NCI-H2081 (cell line): ENCODE results near the gene EVI2B.
"Not testable (repeated sequence)": the region's sequence is repeated elsewhere in the genome, so short reads cannot be mapped to it uniquely, and the experiment has no call there.

Experiments used
- DNase-seq, 2 experiments: peaks; one replicate each; lab custom pipeline; 2025; lab: John Stamatoyannopoulos, UW

Gene EVI2B

DNA sequence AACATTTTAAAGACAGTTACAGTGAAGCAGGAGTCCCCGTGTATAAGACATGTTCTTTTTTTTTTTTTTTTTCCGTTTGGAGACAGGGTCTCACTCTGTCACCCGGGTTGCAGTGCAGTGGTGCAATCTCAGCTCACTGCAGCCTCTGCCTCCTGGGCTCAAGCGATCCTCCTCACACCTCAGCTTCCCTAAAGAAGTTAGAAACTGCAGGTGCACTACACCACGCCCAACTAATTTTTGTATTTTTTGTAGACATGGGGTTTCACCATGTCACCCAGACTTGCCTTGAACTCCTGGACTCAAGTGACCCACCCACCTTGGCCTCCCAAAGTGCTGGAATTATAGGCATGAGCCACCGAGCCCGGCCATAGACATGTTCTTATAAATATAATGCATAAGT, 3.0 kb downstream of the EVI2B start:
- DNase-seq, result no peak

DNA sequence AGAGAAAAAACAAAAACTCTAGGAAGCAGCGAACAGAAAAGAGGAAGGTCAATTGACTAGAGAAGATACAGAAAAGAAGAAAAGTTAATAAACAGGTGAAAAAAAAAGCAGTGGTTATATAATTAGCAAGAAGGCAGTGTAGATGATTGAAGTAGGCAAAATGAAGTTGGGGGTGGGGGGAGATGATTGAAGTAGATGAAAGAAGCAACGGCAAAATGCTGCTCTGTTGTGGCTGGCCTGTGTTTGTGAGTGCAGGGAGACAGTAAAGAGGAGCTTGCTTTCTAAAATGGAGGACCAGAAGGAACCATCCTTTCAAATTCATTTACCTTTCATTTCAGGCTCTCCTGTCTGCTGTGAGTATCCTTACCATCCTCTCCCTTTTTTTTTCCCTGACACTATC, 3.6 kb downstream of the EVI2B start:
- DNase-seq, result no peak

DNA sequence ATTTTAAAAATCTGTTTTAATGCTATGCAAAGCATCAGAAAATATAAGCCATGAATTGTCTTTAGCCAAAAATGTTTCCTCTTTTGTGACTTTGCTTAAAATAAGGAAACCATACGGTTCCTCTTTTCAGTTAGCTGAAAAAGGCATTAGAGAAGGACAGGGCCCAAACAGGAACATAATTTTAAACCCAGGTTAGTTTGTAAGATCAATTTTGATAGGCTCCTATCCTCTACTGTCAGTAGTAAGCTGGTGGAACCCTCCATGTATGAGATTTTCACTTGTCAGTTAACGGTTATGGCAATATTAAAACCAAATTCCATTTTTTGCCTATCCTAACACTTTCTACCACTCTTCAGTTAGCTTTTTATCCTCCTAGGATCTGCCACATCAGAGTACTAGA, 4.3 kb downstream of the EVI2B start:
- no peak for DNase-seq

DNA sequence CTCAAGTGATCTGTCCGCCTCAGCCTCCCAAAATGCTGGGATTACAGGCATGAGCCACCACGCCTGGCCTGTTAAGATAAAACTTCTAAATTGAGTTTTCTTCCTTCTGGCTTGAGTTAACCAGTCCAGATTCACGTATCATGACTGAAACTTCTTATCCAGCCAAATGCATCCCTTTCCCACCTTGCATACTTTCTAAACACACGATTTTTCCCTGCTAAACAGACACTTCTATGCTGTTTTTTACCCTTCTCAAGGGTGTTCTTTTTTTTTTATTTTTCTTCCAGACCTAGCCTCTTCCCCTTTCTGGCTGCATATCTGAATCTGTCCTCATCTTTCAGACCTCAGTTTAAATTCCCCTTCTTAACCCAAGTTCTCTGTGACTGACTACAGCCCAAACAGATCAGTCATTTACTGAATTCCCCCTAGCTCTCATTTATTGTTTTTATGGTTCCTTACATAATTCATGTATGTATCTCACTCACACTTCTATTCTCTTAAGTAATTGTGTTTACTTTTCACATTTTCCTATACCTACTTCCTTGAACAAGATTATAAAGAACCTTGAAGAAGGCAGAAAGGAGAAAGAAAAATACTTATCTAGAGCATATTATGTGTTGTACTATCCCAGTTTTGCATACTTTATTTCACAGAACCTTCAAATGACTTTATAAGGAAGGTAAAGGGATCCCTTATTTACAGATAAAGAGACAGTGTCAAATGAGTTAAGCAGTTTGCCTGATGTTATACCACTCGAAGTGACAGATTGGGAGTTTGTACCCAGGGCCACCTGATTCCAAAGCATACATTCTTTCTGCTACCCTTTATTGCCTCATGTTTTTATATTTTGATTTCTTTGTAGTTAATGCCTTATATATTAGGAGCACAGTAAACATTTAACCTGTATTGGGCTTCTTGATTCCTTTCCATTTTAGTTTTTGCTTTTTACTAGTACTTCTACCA, 5.2 kb downstream of the EVI2B start:
- DNase-seq, result no peak

DNA sequence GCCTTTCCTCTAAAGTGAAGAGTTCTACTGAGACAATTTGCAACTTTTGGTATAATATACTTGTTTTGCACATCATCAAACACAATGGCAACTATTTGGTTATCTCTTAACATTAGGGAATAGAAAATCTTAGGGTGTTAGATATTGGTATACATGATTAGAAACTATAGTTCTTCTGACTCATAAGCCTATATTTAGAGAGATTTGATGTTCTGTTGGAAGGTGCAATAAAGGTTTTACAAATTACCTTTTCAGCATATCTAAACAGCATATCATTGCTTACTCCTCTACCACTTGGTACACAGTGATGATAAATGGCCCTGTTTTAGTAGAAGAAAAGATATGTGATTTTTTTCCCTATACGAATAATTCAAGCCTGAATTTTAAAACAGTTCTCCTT, 6.2 kb downstream of the EVI2B start:
- DNase-seq, result no peak

DNA sequence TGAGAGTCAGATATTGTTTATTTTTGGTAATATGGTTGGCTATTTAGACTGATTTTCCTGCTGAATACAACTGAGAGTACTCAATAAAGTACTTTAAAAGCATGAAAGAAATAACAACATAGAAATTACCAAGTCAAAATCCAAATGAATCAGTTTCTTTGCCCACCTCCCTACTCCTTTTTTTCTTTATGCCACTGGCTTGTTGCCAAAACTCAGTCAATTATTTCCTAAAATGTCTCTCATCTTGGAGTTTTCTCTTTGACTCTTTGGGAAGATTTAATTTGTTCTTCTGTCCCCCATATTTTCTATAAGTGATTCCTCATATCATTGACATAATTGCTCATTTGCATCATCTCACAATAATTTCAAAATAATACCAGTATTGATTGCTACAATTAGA, 14.2 kb downstream of the EVI2B start:
- no peak for DNase-seq

DNA sequence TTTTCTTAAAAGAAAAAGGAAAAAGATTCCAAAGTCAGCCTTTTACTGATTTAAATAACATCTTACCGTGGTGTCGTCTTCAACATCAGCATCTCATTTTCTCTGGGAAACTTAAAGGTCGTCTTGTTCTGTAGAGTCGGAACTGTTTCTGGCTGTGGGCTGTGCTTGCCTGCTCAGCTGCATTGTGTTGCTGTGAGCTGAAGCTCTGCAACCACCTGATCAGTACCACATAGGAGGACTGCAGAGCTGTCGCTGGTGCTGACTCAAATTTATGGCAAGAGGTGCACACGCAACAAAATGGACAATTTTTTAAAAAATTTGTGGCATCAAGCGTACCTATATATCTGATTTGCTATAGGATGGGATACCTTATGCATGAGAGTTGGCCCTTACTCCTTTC, 16.8 kb downstream of the EVI2B start, which contains the start of gene OMG:
Gene OMG (minus strand): TSS at position 150 of the 400 bp plus-strand sequence. CDS start 908 bp downstream, outside the sequence.
- DNase-seq, result no peak

DNA sequence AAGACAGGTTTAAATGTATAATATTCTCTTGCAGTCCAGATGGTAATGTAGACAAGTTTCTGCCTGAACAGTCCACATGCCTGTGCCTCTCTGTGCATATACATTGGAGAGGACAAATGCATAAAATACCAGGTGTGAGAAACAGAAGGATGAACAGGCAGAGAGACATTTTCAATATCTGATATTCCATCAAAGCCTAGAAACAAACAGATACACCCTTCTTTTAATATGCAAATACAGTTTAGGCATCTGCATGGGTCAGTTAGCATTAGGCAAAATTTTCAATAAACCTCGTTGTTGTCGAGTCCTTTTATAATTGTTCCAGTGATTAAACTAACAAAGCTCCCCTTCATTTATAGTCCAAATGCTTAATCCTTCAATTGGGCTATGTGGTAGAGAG, 17.7 kb downstream of the EVI2B start:
- no peak for DNase-seq

DNA sequence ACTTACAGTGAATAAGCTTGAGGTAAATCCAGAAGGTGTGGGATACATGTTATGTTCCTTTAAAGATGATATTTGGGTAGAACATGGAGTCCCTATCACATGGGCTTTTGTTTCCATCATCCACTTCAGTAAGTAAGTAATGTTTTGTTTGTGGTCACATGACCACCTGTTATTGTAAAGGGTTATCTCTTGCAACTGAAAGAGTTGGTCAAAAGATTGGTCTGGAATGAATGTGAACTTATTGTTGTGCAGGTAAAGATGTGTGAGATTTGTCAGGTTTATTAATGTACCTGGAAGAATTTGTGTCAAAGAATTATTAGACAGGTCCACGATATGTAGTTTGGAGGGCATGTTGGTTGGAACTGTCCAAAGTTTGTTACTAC, 18.4 kb downstream of the EVI2B start:
- no peak for DNase-seq

DNA sequence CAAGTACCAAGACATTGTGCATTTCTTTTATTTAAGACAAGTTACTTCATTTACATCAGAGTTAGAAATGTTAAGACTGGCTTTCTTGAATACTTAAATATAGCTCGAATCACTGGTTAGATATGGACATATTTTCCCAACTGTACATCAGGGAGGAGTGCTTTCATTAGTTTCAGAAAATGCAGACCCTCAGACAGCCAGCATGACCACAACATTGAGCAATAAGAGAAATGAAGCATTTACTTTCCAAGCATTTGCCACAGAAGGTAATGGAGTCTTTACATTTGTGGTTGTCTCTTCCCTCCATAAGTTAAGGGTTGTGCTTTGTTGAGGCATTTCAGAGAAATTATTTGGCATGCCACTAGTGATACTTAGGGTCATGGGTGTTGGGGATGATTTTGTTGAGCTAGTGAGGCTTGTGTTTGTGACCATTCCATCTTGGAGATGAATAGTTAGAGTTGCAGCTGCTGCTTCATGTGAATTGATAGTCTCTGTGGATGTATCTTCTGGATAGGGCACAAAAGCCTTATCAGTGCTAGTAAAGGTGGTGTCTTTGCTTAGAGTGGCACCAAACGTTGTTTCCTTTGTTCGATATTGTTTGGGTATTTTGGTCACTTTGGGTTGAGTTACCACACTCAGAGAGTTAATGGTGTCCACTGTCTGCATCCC, 18.9 kb downstream of the EVI2B start:
- DNase-seq, result no peak

DNA sequence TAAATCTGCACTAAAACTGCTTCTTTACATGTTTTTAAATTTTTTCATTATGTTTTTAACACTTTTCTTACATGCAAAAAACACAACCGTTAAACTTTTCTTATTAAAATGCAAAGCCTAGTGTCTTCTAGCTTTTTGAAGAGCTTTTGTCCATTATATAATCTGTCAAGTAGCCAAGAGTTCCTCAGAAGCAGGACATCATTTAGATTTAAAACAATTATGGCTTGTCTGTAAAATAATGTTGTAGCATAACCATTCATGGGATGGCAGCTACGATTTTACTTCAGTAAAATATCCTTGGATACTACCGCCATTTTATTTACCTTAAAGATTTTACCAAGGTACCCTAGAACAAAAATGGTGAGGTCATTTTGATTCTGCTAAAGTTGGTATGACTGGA, 19.6 kb downstream of the EVI2B start:
- DNase-seq, result no peak

DNA sequence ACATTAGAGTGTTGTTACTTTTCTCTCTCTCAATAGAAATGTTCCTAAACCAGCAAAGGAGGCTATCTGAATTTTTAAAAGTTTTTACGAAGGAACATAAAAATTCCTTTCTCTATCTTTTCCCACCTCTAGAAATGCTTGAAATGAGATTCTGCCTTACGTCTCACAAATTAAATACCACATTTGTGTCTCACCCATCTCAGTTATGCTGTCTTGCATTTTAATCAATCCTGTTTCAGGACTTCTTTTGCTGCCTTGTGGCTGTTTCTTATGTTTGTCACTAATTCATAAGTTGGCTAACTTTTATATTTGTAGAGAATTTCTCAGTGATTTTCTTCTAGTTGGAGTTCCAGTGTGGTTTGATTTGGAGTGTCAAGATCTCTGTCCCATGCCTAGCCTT, 20.3 kb downstream of the EVI2B start:
- DNase-seq, result no peak

DNA sequence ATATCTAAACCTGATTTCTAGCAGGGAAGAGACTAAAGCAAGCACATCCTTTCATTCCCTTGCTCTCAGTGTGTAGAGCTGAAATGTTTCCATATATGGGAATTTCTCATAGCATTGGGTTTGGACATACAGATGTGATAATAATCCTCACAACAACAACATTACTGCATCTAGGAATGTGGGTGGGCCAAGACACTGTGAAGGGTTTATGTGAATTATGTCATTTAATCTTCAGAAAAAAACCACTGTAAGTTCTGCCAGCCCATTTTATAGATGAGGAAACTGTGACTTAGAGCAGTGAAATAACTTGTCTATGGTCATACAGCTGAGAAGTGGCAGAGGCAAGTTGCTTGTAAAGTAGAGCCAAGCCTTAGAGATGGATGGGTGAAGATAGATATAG, 22.0 kb downstream of the EVI2B start:
- no peak for DNase-seq

DNA sequence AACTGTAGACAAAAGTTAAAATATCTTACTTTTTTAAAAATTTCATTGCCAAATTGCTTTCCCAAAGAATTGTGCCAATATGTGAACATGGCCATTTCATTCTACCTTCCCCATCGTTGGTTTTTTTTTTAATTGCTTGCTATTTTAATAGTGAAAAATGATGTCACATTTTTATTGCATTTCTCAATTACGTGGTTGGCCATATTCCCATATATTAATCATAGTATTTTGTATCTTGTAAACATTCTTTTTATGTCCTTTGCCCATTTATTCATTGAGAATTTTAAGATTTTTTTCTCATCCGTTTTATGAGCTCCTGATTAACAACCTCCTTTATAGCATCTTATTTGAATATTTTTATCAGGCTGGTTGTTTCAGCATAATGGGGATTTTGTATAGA, 24.1 kb downstream of the EVI2B start:
- no peak for DNase-seq

DNA sequence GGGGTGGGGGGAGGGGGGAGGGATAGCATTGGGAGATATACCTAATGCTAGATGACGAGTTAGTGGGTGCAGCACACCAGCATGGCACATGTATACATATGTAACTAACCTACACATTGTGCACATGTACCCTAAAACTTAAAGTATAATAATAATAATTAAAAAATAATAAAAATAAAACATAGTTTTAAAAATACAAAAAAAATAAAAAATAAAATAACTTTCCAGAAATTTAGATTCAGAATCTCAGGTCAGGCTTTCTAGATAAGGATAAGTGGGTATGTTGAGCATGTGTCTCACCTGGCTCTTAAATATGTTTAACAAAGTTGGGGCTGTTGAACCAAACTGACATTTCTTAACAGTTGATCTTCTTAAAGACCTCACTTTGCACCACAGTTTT, 25.9 kb downstream of the EVI2B start:
- DNase-seq, result not testable (repeated sequence)

DNA sequence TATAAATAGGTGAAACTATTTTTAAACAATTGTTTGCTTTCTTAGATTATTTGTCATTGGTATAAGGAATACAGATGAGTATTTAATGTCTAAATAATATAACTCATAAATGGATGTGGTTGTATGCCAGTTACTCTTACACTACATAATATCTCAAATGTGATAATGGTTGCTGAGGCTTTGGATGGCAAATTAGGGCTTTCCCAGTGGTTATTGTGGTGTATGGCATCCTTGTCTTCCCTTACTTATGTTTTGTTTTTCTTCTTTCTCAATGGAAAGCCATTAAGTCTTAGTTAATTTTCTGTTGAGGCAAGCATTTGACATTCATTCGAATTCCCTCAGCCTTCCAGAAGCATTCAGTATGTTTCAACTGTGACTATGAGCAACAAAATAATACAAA, 27.3 kb downstream of the EVI2B start:
- DNase-seq, result no peak

DNA sequence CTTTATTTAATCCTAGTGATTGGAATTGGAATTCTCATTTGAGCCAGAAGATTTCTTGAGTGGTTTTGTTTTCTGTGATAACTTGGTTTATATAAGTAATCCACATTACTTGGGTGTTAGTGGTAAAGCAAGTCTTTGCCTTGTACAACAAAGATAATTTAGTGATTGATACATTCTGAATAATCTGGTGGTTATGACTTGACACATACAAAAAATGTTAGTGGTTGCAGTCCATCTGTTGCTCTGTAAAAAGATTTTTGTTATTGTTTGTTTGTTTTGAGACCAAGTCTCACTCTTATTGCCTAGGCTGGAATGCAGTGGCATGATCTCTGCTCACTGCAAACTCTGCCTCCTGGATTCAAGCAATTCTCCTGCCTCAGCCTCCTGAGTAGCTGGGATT, 30.0 kb downstream of the EVI2B start:
- DNase-seq, result no peak

DNA sequence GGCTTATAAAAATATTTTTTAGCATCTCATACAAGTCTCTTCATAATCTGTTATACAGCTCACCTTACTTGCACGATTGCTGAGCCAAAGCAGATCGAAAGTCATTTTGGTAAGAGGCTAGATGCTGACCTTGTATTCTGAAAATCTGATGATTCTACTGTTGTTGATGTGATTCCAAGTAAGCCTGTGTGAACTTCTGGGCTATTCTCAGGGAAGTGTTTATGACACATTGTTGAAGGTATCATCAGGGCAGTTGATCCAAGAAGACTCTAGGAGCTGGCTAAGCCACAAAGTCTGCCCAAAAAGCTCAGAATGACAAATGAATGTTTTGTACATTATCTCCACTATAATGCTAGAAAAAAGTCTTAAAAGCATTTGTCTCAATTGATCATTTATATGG, 32.8 kb downstream of the EVI2B start:
- DNase-seq, result no peak

DNA sequence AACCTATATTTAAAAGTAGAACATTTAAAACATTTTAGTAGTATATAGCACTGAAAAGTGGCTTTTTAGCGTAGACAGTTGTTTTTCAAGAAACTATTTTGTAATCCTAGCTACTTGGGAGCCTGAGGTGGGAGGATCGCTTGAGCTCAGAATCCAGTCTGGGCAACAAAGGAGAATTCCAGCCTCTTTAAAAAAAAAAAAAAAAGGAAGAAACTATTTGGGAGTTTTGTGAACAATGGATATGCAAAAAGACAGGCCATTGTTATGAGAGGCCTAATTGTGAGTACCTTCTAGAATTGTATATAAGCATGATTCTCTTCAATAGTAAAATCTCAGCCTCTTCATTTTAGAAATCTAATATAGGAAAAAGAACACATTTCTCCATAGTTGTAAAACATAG, 34.5 kb downstream of the EVI2B start:
- no peak for DNase-seq

DNA sequence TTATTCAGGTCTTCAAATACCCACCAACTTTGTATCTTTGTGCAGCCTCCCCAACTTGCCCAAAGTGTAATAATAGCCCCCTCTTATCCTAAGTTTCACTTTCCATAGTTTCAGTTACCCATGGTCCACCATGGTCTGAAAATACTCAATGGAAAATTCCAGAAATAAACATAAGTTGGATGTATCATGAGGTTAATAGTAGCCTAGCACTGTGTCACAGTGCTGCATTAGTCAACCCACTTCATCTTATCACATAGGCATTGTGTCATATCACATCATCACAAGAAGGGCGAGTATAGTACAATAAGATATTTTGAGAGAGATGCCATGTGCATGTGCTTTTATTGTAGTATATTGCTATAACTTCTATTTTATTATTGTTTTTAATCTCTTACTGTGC, 38.7 kb downstream of the EVI2B start:
- no peak for DNase-seq

DNA sequence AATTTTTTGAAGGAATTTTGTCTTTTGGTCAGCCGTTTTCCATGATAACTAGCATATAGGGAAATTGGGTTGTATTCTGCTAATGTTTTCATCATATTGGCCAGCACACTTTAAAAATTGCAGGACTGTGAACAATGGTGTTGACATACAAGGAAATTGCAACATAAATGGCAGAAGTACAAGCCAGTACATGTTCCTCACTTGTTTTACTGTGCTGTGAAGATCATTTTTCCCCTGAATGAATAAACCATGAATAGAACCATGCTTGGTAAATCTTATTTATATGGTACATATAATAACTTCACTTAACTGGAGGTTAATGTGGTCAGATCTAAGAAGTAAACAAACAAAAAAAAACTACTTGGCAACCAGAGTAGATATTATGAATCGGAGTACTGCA, 39.6 kb downstream of the EVI2B start:
- DNase-seq, result peak in 1 of 2 experiments; percentile 34

DNA sequence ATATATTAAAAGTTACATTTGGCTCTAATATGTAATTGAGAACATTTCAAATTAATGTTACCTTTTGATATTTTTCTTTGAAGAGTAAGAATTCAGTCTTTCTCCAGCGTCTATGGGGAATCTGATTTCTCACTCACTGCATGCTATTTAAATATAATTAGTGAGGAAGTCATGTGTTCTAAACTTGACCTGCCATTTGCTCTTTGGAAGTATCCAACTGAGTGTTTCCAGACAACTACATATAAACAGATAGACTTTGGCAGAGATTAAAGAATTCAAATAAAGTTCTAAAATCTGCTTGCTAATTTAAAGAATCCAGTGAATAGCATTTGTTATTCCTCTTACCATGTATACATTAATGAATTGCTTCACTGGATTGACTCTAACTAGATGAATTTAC, 40.3 kb downstream of the EVI2B start:
- DNase-seq, result peak in 1 of 2 experiments; percentile 10

DNA sequence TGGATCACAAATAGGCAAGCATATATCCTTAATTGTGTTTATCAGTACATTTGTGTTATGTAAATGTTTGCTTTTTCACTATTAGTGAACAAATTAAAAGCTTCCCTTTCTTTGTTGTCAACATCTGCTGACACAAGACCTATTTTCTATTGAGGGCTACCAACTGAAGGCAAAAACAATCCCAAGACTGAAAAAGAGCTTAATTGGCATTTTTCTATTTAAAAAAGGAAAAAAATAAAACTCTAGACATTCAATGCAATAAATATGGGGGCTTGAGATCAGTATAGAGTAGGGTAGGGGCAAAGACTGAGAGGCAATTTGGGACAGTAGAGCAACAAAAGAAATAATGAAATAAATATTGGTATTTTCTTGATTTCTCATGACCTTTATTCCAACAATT, 41.1 kb downstream of the EVI2B start:
- no peak for DNase-seq
